M059J (cell line): ENCODE measurements around the gene PPM1G. TPM values are rescaled to one million over a fixed set of nuclear protein-coding genes. Genes with fewer than 3 reads are reported as not detected.
"Not testable (repeated sequence)": the region's sequence is repeated elsewhere in the genome, so short reads cannot be mapped to it uniquely, and the experiment has no call there.

ENCODE experiments used
- DNase-seq: peaks from one replicate; pipeline ENCODE4 v3.0.0-alpha.2; 2012; ENCODE audit warnings: low read depth
- total RNA-seq: library from RNA; depleted of rRNA; stranded (reverse); fragments of >200 nt; shearing (Covaris generic); gene quantifications from 2 replicates; pipeline ENCODE4 v1.2.3, GENCODE V29; 2014; rRNA removed

PPM1G gene, protein sequence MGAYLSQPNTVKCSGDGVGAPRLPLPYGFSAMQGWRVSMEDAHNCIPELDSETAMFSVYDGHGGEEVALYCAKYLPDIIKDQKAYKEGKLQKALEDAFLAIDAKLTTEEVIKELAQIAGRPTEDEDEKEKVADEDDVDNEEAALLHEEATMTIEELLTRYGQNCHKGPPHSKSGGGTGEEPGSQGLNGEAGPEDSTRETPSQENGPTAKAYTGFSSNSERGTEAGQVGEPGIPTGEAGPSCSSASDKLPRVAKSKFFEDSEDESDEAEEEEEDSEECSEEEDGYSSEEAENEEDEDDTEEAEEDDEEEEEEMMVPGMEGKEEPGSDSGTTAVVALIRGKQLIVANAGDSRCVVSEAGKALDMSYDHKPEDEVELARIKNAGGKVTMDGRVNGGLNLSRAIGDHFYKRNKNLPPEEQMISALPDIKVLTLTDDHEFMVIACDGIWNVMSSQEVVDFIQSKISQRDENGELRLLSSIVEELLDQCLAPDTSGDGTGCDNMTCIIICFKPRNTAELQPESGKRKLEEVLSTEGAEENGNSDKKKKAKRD
- 105 and 134 TPM in 2 replicates for total RNA-seq

DNA sequence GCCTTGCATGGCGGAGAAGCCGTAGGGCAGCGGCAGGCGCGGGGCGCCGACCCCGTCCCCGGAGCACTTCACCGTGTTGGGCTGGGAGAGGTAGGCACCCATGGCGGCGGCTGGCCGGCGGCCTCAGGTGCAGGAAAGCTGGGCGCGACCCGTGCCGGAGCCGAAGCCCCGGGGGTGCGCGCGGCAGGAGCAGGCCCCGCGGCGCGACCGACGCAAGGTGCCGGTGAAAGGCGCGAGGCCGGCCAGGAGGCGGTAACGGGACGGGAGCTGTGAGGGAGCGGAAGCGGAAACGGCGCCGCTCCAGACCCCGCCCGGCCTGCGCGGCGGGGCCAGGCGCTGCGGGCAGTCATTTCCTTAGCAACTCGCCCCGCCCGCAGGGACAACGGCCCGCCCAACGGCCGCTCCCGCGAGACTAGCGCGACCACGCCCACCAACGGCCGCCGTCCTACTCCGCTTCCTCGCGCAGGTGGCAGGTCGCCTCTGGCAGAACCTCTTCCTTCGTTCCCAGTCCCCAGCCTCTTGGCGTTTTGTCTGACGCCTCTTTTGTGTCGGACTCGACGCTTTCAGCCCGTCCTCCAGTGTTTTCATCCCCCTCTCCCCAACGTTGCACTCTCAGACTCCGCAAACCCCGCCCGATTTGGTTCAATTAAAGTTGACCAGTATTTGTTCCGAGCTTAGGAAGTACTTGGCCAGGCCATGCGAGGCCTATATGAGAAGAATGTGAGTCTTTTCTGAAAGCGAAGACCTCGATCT is at the start of gene PPM1G:
TSS of gene PPM1G (minus strand) at position 271 of the 753 bp plus-strand sequence. CDS start at position 102, 169 bp downstream.
- DNase-seq, result peak; percentile 91

DNA sequence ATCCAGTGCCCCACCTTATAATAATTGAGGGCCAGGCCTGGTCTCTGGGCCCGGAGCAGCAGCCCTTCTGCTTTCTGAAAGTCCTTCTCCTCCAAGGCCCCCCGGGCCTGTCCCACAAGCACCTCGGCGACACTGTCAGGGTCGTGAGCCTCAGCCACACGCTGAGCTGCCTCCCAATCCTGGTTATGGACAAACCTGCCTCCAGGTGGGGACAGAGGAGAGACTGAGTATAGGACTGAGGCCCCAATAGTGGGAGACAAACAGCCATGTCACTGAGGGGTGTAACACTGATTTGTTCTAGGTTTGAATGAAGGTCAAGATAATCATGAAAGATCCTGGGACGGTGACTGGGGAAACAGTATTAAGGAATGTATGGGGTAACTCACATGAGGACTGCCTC is 44.6 kb upstream of the PPM1G start:
- DNase-seq, result no peak

DNA sequence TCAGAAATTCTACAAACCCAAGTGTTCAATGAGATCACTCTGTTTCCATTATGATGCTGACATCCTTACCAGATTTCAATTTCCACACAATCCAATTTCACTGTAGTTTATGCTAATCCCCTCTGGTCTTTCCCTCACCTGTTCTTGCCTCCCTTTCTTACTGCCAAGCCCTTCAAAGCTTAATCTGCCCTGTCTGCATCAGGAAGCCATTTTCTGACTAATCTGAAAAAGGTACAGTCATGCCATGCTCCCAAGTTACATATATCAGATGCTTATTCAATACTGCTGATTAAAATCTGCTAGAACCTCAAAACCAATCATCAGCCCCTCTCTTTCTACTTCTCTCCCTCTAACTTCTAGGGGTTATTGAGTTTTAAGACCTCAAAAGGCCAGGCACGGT is 41.7 kb upstream of the PPM1G start:
- DNase-seq, result no peak

DNA sequence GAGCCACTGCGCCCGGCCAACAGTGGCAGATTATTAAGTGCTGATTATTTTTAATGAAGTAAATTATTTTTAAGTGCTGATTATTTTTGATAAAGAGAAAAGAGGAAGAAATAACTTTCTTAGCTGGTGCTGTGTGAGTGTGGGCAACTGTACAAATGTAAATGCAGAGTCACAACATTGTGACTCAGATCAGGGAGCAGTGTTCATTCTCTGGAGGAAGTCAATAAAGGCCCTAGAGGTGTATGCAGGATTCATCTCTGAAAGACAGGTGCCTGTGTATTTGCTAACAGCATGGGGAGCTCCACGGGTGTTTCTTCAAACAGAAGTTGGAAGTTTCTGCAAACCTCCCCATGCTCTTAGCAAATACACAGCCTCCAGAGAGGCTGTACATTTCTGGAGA is 39.0 kb upstream of the PPM1G start:
- DNase-seq, result no peak

DNA sequence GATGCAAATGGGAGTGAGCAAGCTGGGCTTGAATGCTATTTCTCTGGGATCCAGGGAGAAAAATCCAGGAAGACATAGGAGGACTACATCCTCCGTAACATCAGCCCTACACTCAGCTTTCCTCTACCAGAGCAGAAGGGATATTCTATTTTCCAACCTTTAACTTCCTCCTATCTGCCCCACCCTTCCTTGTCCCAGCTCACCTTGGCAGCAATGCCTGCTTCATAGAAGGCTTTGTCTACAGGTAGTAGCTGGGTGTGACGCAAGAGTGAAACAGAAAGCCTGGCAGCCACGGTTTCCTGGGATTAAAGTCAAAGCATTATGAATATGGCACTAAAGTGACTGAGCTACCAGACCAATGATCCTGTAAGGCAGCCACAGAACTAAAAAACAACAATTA is 36.7 kb upstream of the PPM1G start:
- DNase-seq, result no peak

DNA sequence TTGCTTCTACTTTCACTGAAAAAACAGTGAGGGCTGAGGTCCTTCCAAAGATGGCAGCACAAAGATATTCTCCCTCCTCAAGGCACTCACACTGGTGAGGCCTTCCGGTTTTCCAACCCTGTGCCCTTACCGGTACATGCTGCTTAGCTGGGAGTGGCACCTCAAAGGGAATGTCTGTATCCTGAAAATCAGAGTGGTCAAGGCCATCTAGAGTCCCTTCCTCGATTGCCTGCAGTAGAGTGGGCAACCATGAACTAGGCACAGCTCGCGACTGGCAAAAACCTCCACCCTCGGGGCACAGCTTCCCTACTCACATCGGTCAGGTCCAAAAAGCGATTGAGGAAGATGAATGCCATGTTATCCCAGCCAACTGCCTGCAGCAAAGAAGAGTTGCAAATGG is 36.2 kb upstream of the PPM1G start:
- DNase-seq, result no peak

DNA sequence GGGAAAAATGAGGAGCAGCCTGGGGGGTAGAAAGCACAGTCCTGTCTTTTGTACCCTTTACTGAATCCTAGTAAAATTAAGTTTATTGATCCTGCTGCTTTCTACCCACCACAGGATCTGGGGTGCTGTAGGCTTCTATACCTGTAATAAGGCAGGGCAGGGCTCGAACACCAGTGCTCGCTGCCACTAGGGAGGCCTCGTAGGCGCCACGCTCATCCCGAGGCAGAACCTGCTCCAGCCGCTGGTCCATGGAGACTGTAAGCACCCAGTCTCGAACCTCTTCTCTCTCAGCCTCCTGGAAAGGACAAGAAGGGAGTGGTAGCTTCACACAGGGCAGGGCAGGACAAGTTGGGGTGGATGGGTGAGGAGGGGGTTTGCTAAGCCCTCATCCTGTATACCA is 35.8 kb upstream of the PPM1G start:
- no peak for DNase-seq

DNA sequence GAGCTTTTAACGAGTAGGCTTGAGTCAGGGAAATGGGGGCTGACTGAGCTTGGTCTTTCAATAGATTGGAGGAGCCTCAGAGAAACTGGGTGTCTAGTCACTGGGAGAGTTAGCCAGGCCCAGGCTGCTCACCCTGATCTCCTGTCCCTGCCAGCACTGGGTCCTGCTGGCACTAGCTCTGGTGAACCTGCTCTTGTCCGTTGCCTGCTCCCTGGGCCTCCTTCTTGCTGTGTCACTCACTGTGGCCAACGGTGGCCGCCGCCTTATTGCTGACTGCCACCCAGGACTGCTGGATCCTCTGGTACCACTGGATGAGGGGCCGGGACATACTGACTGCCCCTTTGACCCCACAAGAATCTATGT is 33.5 kb upstream of the PPM1G start:
- no peak for DNase-seq

DNA sequence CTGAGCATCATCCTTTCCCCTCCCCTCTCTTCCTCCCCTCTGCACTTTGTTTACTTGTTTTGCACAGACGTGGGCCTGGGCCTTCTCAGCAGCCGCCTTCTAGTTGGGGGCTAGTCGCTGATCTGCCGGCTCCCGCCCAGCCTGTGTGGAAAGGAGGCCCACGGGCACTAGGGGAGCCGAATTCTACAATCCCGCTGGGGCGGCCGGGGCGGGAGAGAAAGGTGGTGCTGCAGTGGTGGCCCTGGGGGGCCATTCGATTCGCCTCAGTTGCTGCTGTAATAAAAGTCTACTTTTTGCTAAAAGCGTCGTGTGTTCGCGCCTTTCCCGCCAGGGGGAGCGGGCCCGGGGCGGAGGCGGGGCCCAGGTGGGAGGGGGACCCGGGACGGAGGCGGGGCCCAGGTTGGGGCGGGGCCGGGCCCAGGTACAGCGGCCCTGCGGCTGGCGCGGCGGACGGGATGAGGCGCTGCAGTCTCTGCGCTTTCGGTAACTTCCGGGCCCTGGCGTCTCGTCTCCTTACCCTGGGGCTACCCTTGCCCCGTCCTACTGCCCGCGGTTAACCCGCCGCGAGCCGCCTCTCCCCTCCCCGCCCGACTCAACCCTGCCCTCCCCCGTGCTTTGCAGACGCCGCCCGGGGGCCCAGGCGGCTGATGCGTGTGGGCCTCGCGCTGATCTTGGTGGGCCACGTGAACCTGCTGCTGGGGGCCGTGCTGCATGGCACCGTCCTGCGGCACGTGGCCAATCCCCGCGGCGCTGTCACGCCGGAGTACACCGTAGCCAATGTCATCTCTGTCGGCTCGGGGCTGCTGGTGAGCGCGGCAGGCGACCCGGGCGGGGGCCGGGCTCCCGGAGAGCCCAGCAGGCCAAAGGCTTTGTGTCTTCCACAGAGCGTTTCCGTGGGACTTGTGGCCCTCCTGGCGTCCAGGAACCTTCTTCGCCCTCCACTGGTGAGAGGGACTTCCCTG is 32.8 kb upstream of the PPM1G start, which contains the start of gene KRTCAP3:
TSS of gene KRTCAP3 (plus strand) at position 424 of the 962 bp plus-strand sequence. CDS start at position 456, 32 bp downstream.
- no peak for DNase-seq

DNA sequence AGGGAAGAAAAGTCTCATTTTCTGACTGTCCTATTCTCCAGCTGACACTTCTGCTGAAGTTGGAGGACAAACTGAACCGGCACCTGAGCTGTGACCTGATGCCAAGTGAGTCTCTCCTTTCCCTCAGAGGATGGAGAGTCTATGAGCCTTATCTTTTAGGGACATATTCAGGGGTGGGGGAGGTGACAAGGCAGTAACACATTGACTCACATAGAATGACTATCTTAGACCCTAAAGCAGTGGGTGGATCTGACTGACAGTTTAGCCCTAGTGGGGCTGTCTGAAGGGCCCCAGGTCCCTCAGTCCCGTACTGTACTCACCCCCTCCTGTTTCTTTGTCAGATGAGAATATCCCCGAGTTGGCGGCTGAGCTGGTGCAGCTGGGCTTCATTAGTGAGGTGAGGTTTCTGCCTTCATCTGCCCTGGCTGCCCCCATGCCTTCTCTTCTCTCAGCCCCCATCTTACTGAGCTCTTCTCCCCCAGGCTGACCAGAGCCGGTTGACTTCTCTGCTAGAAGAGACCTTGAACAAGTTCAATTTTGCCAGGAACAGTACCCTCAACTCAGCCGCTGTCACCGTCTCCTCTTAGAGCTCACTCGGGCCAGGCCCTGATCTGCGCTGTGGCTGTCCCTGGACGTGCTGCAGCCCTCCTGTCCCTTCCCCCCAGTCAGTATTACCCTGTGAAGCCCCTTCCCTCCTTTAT is 32.0 kb upstream of the PPM1G start:
- DNase-seq, result no peak

DNA sequence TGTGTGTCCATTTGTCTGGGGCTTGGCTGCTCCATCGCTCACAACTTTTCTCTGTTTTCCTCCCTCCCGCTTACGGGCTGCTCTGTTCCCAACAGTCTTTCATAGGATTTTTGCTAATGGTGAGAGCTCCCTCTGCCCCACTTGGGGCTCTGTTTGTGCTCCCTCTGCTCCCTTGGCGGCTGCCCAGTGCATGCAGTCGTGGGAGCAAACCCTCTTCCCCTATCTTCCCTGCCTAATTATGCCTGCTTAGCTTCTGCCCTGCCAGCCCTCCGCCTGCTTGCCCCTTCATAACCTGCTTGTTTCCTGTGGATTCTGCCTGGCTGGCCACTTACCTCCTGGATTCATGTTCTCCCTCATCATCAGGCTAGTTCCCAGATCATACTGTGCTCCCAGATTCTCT is 26.2 kb upstream of the PPM1G start:
- no peak for DNase-seq

DNA sequence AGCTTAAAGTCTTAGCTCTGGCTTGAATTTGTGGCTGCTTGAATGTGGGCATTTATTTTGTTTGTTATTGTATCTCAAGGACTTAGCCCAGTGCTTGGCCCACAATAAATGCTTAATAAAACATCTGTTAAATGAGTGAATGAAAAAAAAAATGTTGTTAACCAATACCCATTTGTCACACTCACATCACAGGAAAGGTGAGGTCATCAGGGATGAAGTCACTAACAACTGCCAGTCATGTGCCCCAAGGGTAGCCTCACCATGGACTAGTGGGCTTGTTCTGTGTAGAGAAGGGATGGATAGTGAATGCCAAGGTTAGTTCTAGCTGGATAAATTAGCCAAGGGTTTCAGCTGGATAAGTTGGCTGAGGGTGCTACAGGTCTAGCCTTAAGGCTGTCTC is 22.0 kb upstream of the PPM1G start:
- DNase-seq, result peak; percentile 67

DNA sequence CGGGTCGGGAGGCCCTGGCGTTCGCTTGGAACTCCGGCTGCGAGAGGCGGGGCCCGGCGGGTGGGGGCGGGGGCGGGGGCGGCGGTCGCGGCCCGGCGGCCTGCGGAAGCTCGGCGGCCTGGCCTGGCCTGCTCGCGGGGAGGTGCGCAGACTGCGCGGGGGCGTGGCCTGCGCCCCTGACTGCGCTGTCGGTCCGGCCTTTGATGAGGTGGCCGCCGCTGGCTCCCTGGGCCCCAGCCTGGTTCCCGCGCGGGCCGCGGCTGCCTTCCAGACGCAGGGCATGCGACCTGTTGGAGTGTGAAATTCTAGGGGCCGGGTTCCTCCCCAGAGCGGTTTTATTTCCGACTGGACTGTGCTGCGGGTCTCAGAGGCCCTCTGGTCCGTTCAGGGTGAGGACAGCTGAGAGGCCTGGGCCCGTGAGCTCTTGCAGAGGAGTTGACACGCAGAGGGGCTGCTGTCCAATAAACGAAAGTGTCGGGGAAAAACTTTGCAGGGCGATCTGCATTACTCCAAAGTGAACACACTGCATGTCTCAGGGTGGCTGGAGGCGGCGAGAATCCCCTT is 19.7 kb upstream of the PPM1G start:
- DNase-seq, result peak; percentile 83

DNA sequence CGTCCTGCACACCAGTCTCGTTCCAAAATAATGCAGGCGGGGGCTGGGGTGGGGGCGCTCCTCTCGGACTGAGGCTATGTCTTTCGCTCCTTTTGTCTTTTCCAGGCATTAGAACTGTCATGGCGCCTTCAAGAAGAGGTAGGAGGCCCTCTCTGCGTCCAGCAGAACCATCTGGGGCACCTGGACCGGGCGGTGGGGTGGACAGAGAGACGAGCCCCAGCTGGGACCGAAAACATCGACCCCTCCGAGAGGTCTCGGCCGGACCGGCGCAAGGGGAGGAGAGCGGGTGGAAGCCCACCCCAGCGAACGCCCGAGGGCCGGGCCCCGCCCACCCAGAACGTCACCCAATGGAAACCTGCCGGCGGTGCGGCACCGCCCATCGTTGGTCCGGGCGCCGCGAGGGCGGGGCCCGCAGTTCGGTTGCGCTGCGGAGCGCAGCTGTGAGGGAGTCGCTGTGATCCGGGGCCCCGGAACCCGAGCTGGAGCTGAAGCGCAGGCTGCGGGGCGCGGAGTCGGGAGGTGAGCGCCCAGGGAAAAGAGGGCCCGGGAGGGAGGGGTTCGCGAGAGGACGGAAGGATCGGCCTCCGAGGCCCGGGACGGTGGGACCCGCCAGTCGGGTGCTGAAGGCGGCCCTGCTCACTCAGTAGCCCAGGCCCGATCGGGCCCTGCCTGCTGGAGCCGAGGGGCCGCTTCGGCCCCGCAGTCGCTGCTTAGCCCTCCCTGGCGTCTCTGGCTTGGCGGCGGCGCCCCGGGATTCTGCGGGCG is 19.0 kb upstream of the PPM1G start, which contains the start of gene NRBP1:
TSS of gene NRBP1 (plus strand) at position 419 of the 765 bp plus-strand sequence. CDS start 4,643 bp downstream, outside the sequence.
- DNase-seq, result peak; percentile 89

DNA sequence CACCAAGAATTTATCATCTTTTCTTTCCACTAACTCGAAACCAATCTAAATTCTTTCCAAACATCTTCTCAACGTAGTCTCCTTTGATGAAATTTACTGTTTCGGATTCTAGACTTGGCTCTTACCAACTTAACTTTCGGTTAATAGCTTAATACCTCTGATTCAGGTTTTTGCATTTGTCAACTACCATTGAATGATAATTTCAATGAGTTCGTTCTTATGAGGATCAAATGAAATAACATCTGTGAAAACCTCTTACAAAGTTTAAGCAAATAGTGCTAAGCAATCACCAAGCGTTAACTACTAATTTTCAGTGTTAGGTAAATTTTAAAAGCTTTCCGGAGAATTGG is 18.4 kb upstream of the PPM1G start:
- DNase-seq, result no peak

DNA sequence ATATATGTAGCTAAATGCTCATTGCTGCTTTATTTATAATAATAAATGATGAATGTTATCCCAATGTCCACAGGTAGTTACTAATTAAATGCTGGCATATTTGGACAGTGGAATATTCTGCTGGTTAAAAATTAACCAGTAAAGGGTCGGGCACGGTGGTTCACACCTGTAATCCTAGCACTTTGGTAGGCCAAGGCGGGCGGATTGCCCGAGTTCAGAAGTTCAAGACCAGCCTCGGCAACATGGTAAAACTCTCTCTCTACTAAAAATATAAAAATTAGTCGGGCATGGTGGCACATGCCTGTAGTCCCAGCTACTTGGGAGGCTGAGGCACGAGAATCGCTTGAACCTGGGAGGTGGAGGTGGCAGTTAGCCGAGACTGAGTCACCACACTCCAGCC is 15.6 kb upstream of the PPM1G start:
- not testable (repeated sequence) for DNase-seq

DNA sequence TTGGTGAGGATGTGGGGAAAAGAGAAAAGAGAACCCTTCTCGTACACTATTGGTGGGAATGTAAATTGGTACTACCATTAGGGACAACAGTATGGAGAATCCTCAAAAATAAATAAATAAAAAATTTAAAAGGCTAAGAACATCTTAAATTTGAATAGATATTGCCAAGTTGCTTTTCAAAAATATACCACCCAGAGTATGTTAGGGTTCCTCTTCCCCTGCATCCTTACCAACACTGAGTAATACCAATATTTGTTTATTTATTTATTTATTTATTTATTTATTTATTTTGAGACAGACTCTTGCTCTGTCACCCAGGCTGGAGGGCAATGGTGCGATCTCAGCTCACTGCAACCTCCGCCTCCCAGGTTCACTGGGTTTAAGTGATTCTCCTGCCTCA is 13.6 kb upstream of the PPM1G start:
- DNase-seq, result no peak

DNA sequence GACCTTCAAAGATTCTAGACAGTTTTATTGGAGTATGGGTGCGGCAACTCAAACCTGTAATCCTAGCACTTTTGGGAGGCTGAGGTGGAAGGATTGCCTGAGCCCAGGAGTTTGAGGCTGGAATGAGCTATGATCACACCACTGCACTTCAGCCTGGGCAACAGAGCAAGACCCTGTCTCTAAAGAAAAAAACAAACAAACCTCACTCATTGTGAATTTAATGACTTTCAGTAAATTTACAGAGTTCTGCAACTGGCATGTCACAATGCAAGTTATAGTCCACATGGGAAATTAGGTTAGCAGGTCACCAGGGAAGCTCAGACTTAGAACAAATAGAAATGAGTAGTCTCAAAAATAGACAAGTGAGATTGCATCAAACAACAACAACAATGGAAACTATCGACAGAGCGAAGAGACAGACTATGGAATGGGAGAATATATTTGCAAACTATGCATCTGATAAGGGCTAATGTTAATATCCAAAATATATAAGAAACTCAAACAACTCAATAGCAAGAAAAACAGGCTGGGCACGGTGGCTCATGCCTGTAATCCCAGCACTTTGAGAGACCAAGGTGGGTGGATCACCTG is 12.4 kb upstream of the PPM1G start:
- DNase-seq, result no peak

DNA sequence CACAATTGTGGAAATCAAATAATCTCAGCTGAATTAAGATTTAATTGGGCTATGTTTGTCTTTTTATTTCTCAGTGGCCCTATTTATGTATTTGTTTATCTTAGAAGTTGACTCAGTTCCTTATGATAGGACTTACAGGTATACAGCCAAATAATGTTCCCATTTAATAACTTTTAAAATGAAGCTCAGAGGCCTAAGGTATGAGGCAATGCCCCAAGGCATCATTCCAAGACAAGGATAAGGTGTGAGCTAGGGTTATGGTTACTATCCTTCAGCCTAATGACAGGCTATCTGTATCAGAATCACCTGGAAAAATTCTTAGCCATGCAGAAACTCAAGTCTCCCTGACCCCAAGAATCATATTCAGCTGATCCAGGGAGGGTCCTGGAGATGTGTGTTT is 11.6 kb upstream of the PPM1G start:
- DNase-seq, result no peak
